ENCODE measurements around the gene TK2.
A peak's percentile ranks its signal among the peaks of the same experiment; 100 is the strongest.
"Not testable (repeated sequence)": the region's sequence is repeated elsewhere in the genome, so short reads cannot be mapped to it uniquely, and the experiment has no call there.

Gene TK2

DNA sequence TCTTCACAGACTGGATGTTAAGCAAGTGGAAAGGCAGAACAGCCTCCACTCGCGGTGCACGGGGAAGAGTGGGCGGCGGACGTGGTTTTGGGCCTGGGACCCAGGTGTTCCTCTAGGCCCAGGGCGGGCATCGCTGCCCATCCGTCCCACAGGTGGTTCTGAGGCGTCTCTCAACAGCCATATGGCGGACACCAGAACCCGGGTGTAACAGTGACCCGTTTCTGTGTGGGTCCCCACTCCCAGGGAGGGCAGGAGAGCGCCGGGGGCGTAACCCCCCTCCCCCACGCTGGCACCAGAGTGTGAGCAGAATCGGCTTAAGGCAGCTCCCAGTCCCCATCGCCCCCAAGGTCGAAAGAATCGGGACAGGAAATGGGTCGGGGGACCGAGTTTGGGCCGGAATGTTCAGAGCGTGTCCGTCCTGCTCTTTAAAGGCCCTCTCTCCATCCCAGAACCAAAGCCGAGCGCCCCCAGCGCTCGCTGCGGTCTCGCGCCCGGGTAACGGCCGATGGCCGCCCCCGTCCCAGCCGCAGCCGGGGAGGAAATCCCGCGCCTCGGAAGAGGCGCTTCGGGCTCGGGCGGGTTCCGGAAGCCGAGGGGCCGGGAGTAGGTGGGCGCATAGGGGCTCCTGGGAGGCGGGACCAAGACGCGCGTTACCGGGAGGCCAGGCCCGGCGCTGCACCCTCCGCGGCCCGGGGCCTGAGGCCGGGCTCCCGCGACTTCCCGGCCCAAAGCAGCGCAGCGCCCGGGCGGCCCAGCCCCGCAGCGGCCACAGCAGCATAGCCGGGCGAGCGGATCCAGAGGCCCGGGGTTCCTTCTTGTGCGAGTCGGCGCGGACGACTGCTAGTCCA, at the start of gene TK2:
TK2 (minus strand) TSS at position 839 of the 848 bp plus-strand sequence; CDS start at position 778, 61 bp downstream.
- peak; percentile 19 to 57 for DNase-seq (ENCODE audit: low read depth in 1 of 2, low spot score in 1 of 2)

DNA sequence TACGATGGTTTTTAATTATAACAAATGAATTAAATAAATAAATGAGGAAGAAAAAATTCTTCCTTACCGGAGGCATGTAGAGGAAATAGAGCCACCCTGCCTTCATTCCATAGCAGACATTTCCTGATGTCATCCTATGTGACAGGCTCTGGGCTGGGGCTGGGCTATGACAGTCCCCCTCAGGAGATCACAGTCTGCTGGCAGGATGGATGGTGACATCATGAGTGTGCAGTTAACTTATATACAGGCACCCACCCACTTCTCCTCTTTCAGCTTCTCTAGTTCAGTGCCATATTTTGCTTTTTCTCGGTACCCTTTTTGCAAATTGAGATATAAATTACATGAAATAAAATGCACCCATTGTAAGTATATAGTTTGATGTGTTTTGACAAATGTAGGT, 48.2 kb upstream of the TK2 start:
- no peak for DNase-seq (ENCODE audit: low read depth in 1 of 2, low spot score in 1 of 2)

DNA sequence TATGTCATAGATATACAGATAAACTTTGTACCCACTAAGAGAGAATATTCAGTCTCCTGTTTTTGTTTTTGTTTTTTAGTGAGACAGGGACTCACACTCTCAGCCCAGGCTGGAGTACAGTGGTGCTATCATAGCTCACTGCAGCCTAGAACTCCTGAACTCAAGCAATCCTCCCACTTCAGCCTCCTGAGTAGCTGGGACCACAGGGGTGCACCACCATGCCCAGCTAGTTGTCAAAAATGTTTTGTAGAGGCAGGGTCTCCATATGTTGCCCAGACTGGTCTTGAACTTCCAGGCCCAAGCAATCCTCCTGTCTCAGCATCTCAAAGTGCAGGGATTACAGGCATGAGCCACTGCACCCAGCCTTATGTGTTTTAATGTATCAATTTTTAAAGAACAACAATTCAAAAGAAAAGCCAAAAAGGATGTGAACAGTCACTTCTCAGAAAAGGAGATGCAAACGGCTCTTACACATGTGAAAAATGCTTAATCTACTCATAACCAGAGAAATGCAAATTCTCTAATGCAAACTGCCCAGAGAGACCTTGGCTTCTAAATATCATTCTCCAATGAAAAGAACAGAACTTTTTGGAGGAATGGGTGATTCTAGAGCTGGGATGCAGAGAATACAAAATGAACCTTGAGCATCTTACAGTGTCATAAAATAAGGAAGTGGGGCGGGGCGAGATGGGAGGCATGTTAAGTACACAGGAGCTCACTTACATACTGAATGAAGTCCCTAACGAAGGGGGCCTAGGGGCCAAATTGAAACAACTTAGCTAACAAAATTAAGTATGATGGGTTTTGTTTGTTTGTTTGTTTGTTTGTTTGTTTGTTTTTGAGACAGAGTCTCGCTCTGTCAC, 47.3 kb upstream of the TK2 start:
- no peak for DNase-seq (ENCODE audit: low read depth in 1 of 2, low spot score in 1 of 2)

DNA sequence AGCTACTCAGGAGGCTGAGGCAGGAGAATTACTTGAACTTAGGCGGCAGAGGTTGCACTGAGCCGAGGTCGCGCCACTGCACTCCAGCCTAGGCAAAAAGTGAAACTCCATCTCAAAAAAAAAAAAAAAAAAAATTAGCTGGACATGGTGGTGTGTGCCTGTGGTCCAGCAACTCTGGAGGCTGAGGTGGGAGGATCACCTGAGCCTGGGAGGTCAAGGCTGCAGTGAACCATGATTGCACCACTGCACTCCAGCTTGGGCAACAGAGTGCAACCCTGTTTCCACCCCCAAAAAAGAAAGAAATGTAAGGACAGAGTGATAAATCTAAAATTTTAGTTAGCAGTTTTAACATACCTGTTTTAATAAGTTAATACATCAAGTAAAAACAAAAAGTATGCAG, 46.6 kb upstream of the TK2 start:
- not testable (repeated sequence) for DNase-seq (ENCODE audit: low read depth in 1 of 2, low spot score in 1 of 2)

DNA sequence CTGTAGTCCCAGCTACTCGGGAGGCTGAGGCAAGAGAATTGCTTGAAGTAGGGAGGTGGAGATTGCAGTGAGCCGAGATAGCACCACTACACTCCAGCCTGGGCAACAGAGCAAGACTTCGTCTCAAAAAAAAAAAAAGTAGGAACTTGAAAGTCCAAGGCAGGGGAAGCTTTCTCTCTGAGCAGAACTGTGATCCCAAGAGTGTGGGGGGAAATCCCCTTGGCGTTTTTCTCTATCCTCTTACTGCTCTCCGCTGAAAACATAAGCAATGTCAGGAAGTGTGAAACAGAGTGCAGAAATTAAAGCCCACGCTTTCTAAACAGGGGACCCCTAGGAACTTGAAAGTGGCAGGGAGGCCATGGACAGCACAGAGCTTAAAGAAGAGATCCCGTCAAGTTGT, 44.8 kb upstream of the TK2 start:
- DNase-seq (ENCODE audit: low read depth in 1 of 2, low spot score in 1 of 2): no peak

DNA sequence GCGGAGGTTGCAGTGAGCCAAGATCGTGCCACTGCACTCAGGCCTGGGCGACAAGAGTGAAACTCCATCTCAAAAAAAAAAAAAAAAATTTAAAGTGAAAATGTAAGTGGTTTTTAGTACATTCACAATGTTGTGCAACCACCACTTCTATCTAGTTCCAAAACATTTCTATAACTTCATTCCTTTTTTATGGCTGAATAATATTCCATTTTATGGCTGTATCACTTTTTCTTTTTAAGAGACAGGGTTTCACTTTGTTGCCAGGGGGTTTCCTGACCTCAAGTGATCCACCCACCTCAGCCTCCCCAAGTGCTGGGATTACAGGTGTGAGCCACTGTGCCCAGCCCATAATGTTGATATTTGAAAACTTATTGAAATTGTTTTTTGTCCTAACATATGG, 42.9 kb upstream of the TK2 start:
- DNase-seq (ENCODE audit: low read depth in 1 of 2, low spot score in 1 of 2): no peak

DNA sequence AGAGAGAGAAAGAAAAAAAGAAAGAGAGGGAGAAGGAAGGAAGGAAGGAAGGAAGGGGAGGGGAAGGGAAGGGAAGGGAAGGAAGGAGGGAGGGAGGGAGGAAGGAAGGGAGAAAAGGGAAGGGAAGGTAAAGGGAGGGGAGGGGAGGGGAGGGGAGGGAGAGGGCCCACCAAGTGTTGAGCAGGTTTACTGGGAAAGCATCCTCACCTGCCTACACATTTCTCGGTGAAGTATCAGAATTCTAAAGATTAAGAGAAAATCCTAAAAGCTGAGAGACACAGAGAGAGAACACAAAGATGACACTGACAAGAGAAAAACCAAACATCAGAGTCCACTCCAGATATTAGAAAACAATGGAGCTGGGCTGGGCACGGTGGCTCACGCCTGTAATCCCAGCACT, 42.3 kb upstream of the TK2 start:
- DNase-seq (ENCODE audit: low read depth in 1 of 2, low spot score in 1 of 2): no peak

DNA sequence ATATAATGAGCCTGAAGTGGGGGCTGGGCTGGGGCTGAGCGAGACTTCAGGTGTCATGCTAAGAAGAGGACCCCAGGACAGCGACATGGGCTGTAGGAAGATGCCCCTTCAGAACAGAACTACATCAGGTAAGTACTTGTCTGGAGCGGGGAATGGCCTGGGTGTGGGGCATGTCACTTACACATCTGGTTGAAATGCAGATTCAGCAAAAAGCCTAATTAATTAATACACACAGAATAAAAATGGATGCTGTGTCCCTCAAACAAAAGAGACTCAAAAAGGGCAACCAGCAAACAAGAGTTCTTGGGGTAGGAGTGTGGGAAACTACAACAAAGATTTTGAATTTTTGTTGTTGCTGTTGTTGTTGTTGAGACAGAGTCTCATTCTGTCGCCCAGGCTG, 41.1 kb upstream of the TK2 start:
- no peak for DNase-seq (ENCODE audit: low read depth in 1 of 2, low spot score in 1 of 2)

DNA sequence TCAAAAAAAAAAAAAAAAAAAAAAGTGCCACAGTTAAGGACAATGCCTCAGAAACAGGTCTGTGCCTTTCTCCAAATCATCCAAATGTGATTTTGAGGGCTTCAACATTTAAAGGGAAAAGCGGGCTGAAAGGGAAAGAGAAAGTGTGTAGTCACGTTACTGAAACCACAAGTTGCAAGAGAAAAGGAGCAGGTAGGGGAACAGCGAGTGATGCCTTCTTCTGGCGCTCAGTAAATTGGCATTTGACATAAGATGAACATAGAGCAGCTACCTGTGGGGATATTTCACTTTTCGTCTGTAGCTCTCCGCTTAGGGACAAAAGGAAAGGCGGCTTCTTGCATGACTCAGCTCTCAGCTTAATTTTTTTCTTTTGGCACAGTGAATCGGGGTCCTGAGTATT, 40.4 kb upstream of the TK2 start:
- no peak for DNase-seq (ENCODE audit: low read depth in 1 of 2, low spot score in 1 of 2)

DNA sequence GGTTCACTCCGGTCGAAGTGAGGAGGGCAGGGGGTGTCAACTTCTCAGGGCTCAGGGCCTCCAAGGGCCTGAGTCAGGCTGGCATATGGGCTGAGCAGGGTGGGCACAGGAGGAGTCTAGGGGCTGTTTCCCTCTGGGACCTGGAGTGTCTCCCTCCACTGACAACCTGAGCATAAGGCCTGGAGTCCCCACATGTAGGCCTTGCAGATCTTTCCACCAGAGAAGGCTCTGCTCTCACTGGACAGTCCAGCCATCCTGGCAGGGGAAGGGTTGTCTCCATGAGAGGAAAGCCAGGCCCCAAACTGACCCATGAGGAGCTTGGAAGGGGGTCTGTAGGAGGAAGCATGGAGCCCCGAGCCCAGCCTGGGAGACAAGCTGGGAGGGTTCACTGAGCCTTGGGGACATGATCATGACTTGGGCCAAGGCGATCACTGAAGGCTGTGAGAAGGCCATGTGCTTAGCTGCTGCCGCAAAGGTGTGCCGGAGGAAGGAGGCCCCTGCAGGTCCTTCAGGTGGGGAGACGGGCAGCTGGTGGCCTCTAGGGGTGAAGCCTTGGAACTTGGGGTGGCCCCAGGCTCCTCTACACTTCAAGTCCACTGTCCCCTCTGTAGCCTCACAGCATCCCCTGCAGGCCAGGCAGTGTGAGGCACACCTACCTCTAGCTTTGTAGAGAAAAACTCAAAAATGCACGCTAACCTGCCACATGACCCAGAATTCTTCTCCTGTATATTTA, 39.2 kb upstream of the TK2 start:
- DNase-seq (ENCODE audit: low read depth in 1 of 2, low spot score in 1 of 2): peak; percentile 21 to 48

DNA sequence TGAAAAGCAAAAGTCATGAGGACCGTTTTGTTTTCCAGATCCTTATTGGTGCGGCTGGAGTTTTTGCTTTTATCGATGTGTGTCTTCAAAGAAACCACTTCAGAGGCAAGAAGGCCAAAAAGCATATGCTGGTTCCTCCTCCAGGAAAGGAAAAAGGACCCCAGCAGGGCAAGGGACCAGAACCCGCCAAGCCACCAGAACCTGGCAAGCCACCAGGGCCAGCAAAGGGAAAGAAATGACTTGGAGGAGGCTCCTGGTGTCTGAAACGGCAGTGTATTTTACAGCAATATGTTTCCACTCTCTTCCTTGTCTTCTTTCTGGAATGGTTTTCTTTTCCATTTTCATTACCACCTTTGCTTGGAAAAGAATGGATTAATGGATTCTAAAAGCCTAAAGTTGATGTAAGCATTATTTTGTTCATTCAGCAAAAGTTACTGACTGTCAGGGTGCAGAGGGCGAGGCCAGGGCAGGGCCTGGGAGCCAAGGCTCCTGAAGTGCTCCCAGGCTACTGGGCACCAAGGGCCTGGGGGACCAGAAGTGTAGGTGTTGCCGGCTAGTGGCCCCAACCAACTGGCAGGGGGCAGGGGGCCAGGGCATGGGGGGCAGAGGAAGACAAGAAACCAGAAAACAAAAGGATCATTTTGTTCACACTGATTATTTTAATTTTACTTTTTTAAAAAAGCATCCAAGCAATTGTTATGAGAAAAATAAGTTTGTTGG, 38.1 kb upstream of the TK2 start:
- DNase-seq (ENCODE audit: low read depth in 1 of 2, low spot score in 1 of 2): no peak

DNA sequence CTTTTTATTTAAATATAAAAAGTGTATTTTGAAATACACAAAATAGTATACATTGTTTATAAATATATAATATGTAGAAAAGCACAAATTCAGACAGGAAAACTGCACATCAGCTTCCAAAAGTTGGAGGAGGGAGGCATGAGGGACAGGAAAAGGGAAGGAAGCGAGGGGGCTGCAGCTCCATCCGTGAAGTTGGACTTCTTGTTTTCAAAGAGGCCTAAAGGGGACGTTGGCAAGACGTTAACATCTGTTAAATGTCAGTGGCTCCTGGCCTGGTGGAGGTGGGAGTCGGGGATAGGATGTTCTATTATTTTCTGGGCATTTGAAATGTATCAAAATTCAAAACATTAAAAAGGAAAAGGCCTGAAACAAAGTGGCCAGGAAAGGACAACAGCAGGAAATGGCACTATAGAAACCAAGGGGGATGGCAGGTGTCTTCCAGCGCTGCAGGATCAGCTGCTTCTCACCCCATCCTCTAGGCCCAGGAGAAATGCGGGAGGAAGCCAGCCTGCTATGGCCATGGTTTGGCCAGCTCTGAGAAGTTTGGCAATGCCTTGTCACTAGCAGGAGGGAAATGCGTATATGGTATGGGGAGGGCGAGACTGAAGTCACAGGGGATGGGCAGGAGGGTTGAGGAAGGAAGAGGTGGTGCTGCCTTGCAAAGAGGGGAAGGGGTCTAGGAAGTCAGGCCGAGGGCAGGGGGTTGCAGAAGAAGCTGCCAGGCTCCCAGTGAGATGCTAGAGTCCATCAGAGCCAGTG, 35.7 kb upstream of the TK2 start:
- no peak for DNase-seq (ENCODE audit: low read depth in 1 of 2, low spot score in 1 of 2)

DNA sequence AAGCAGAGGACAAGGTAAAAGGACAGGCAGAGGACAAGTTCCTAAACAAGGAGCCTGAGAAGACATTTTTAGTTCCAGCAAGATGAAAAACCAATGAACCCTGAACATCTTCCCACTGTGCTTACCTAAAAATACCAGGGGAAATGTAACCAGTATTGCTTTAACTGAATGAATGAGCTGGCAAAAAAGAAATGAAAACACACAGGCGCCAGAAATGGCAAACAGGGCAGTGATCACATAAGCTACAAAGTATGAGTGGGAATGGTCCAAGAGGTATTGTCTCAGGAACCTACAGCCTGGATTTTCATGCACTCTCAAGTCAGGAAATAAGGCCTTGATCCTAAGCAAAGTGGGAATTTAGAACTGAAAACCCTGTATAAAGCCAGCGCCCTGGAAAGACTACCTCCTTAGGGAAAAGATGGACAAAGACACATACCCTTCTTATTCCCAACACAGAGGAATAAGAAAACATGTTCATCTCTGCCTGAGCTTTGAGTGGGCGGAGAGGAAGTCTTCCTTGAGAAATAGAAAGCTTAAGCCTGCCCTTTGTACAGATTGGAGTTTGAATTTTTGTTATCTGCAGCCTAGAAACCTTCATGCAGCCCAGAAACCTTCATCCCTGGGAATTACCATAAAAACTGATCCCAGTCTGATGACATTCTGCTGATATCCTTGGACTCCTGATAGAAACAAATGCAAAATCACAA, 31.5 kb upstream of the TK2 start:
- no peak for DNase-seq (ENCODE audit: low read depth in 1 of 2, low spot score in 1 of 2)

DNA sequence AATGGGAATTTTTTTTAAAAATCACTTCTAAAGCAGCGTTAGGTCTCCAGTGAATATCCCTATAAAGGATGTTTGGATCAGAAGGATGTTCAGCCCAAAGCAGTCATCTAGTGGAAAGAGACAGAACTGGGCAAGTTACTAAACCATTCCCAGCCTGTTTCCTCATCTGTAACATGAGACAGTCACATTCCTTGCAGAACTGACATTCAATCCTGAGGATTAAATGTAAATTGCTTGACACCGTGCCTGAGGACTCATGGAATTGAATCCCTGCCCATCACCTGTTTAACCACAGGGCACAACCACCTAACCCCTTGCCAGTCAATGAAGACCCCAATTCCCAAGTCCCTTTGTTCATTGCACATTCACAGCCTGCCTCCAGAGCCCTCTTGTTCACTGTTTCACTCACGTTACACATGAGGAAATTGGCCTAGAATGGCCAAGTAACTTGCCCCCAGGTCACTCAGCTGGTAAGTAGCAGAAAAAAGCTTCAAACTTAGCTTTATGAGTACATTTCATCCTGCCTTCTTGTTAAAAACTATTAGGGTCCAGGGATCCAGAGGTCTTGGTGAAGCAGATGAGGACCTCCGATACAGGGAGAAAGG, 30.8 kb upstream of the TK2 start:
- DNase-seq (ENCODE audit: low read depth in 1 of 2, low spot score in 1 of 2): no peak

DNA sequence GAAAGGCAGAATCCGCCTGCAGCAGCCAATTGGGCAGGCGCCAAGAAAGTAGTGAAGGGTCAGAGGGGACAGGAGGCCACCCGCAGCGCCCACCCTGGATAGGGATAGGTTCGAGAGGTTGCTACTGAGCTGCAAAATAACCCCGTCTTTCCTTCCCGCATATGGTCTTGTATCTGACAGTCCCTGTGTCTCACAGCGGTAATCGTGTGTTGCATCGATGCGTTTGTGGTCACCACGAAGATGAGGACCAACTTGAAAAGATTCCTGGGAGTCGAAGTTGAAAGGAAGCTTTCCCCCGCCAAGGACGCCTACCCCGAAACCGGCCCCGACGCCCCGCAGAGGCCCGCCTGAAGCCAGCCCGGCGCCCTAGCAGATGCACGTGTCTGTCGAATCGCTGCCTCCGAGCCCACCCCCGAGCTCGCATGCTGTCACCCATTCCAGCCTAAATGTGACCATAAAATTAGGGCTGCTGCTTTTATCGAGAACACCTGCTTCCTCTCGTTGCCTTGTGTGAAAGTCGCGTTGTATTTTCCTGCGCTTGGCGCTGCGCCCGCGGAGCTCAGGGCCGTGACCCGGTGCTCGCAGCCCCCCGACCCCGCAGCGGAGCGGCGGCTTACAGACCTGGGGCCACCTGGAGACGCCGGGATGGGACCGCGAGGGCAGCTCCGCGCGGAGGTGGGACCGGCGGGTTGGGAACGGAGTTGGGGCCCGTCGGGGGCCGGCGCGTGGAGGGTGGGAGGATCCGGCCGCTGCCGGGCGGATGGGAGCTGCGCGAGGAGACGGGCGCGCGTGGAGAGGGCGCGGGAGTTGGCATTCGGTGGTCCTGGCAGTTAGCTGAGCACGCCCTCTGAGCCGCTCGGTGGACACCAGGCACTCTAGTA, 29.0 kb upstream of the TK2 start, which contains the start of gene CMTM2:
CMTM2 (plus strand) TSS at position 813 of the 881 bp plus-strand sequence. CDS start 145 bp downstream, outside the sequence.
- peak in 1 of 2 donors; percentile 20 for DNase-seq (ENCODE audit: low read depth in 1 of 2, low spot score in 1 of 2)

DNA sequence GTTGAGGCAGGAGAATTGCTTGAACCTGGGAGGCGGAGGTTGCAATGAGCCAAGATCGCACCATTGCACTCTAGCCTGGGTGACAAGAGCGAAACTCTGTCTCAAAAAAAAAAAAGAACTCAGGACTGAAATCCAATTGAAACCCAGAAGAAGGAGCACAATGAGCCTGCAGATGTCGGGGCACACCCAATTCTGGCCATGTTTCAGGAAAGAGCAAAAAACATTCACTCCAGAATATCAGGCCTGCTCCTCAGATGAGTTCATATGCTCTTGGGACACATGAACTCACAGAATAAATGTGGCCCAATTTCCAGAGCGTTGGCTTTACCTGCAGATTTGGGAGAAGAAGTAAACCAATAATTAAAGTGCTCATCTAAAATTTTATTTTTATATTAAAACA, 26.4 kb upstream of the TK2 start:
- no peak for DNase-seq (ENCODE audit: low read depth in 1 of 2, low spot score in 1 of 2)

DNA sequence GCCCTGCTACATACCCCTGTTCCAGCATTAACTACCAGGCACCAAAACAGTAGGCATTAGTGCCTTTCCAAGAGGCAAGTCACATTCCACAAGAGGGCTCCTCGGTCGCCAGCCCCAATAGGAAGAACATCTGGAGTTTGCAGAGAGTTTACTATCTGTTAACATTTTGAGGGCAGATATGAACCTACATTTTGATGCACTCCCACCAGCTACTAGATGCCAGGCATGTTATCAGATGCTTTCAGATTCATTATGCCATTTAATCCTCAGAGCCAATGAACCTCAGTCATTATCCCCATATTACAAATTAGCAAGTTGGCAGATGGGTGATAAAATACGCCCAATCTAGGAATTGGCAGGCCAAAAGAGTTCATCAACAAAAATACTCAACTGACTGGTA, 25.1 kb upstream of the TK2 start:
- DNase-seq (ENCODE audit: low read depth in 1 of 2, low spot score in 1 of 2): no peak

DNA sequence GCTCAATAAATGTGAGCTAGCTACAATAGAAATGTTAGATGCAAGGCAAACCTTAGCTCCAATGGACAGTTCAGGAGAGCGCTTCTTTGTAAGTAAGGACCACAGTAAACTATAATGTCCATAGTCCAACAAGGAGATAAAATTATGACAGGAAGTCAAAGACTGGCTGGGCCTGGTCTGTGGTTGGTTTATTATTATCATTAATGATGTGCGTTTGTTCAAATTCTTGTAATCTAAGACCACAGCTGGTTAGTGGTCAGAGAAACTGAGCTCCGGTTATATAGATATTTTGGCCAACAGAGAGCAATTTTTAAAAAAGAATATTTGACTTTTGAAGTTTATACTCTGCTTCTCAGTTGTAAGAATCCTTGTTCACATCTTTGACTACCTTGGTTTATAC, 24.6 kb upstream of the TK2 start:
- DNase-seq (ENCODE audit: low read depth in 1 of 2, low spot score in 1 of 2): no peak
